HG02970 (cell line): Measurements from ENCODE around the gene INPP5E.

Source experiments
- ATAC-seq: cut with Tn5 transposase; IDR thresholded peaks from one replicate; pipeline ENCODE4 v1.9.1; 2021; ENCODE audit warnings: mild to moderate bottlenecking, moderate library complexity, moderate number of reproducible peaks; ENCODE audit not compliant: unreplicated experiment, low FRiP score

The INPP5E gene

GRCh38 chr9:136439481-136440408, at the start of gene INPP5E:
Gene INPP5E (minus strand): TSS chr9:136439845. CDS start chr9:136439419, 426 bp downstream.
- peak; percentile 61 for ATAC-seq

- no peak for ATAC-seq
Measured at GRCh38 chr9:136488247-136489214, 48.9 kb upstream of the INPP5E start.

- no peak for ATAC-seq
Measured at GRCh38 chr9:136487672-136488071, 48.0 kb upstream of the INPP5E start.

- ATAC-seq: no peak
Measured at GRCh38 chr9:136486823-136487620, 47.4 kb upstream of the INPP5E start.

- no peak for ATAC-seq
Measured at GRCh38 chr9:136486131-136486530, 46.5 kb upstream of the INPP5E start.

GRCh38 chr9:136485049-136486045, 45.7 kb upstream of the INPP5E start:
- ATAC-seq: no peak

GRCh38 chr9:136484153-136485048, 44.8 kb upstream of the INPP5E start:
- no peak for ATAC-seq

- ATAC-seq: peak; percentile 63
Measured at GRCh38 chr9:136483589-136484152, 44.0 kb upstream of the INPP5E start.

- peak; percentile 53 for ATAC-seq
Measured at GRCh38 chr9:136482793-136483588, 43.3 kb upstream of the INPP5E start, which contains the start of gene SEC16A. Gene SEC16A (minus strand): TSS chr9:136483040. CDS start chr9:136477615, 5,425 bp downstream.

- peak; percentile 2 for ATAC-seq
Measured at GRCh38 chr9:136482046-136482792, 42.6 kb upstream of the INPP5E start.

GRCh38 chr9:136481558-136481957, 41.9 kb upstream of the INPP5E start:
- no peak for ATAC-seq

- no peak for ATAC-seq
Measured at GRCh38 chr9:136476369-136477150, 36.9 kb upstream of the INPP5E start.

- no peak for ATAC-seq
Measured at GRCh38 chr9:136474974-136475865, 35.6 kb upstream of the INPP5E start.

- no peak for ATAC-seq
Measured at GRCh38 chr9:136474021-136474640, 34.5 kb upstream of the INPP5E start.
